Measurements from ENCODE around the gene TNIK.
"Not testable (repeated sequence)": the region's sequence is repeated elsewhere in the genome, so short reads cannot be mapped to it uniquely, and the experiment has no call there.

The TNIK gene

DNA sequence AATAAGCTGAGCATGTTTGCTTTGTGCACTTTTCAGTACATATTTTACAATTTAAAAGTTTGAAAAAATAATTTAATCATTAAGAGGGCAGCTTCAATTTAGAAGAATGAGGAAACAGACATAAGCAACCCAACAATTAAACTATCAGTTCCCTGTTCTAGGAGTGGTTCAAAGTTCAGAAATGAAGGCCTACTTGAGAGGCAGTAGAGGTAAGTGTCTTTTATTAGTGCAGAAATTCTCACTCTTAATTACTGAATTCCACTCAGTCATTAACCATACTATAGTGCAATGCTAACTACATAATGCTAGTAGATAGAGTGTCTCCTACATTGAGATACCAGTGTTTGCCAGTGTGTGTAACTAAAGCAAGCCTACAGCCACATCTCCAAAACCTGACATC, 73.1 kb downstream of the TNIK start:
- DNase-seq (ENCODE audit: low read depth, low spot score), result no peak

DNA sequence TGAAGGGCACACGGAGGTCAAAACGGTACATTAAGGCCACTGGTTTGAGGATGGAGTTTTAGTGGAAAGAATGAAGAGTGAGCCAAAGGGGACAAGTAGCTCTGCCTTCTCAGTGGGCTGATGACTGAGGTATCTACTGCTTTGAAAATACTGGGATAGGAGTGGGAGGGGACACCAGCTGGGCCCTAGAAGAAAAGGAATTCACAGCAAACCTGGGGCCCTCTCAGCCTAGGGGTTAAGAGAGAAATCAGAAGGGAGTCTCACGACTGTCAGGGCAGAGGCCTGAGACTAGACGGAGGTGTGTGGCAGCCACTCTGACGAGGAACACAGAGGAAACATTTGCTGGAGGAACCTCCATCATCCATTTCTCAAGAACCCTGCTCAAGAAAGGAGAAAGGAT, 75.1 kb downstream of the TNIK start:
- DNase-seq (ENCODE audit: low read depth, low spot score), result no peak

DNA sequence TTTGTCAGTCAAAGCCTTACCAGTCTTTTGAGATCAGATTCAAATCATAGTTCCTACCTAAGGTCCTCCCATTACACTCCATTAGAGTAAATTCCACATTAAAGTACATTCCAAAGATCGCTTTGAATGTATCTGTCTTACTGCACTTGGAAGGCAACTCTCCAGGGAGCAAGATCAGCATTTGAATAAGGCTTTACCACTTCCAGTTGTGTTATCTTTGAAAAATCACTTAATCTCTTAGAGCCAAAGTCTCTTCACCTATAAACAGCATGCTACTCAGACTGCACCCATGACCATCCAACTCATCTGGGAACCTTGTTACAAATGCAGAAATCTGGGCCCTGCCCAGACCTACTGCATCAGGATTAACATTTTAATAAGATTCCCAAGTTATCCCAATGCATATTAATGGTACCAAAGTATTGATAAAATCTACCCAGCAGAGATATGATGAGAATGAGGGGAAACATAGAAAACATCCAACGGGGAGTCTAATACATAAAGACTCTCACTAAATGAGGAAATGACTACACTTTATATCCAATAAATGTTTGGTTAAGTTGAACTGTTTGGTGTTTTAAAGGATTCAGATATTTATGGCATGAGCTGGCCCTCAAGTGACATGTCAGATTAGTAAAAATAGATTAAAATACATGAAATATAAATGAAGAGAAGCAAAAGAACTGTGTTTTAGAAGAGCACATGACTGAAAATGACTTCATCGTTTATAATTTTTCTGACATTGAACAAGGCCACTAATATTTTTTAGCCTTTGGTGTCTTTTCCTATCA, 75.9 kb downstream of the TNIK start:
- DNase-seq (ENCODE audit: low read depth, low spot score), result no peak

DNA sequence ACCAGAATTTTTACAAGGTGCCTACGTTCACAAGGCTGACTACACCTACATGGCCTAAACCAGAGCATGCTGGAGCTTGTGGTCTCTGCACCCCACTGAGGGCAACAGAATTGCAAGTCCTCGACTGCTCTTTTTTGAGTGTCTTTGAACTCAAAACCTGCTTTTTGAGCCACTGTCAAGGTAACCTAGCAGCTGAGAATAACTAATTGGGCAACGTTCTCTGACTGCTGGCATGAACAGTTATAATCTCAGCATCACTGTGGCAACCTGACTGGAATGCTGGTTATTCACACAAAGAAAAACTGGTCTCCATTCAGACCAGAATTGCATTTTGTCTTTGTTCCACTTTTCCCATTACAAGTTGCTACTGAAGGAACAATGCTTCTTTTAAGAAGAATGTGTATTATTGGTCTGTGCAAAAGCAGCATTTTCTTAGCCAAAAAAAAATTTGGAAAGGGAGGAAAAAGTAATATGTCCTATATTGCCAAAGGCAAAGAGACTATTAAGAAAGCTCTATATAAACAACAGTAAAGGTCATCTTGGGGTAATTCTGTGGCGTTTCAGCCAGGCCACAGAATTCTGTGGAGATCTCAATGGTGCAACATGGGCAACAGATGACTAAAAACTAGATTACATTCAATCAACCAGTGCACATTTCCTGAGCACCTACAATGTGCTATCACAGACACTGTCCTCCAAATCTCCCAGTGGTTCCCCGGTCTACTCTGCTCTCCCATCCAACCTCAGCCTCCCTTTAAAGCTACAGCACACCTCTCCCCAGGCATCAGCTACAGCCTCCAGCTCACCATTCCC, 76.8 kb downstream of the TNIK start:
- DNase-seq (ENCODE audit: low read depth, low spot score), result no peak

DNA sequence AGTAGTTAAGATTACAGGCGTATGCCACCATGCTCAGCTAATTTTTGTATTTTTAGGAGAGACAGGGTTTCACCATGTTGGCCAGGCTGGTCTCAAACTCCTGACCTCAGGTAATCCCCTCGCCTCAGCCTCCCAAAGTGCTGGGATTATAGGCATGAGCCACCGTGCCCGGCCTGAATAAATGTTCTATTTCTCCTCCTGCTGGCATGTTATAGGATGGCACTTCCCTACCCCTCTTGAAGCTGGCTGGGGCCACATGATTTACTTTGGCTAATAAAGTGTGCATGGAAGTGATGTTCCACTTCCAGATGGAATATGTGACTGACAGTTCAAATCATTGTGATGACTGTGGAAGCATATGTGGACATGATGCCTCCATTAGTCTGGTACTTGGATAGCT, 77.9 kb downstream of the TNIK start:
- not testable (repeated sequence) for DNase-seq (ENCODE audit: low read depth, low spot score)

DNA sequence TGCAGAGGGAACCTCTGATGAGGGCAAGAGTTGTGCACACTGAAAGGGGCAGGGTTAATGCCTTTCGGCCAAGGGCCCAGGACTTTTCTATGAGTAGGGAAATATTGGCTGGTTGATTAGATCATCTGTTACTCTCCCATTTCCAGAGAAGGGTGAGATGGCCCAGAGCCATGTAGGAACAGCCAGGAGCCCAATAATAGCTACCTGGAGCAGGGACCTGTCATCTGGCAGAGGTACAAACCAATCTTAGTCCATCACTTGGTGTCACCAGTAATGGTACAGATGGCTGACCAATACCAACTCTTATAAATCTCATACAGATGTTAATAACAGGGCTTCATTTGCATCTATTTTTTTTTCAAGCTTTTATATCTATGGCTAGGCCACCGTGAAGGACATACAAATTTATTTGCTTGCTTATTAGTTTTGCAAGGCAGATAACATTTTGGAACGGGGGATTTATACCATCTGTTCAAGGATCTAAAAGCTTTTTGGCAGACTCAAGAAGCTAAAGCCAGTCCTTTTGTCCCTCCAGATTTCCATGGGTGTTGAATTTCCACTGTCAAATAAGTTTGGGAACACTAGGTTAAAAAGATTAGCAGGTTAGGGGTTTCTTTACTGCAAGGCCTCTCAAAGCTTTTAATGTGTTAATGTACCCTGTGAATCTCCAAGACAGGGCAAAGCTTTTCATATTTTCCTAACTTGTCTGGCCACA, 79.3 kb downstream of the TNIK start:
- DNase-seq (ENCODE audit: low read depth, low spot score), result no peak

DNA sequence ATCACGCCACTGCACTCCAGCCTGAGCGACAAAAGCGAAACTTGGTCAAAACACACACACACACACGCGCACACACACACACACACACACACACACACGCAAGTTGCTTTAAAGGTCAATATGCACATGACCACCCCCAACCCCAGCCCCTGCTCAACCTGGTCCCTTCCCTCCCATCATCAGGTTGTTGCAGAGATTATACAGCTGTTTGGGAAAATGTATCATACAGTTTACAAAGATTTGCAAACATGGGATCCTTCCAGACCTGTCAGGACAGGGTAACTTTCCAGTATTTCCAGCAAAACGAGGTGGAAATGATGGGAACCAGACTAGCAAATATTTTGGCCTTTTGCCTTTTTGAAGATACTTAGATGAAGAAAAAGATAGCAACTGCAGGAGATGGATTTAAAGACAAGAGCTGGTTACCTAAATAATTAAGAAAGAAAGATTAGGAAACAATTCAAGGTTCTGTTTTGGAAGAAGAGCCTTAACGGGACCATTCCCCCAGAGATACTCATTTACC, 80.2 kb downstream of the TNIK start:
- DNase-seq (ENCODE audit: low read depth, low spot score), result no peak

DNA sequence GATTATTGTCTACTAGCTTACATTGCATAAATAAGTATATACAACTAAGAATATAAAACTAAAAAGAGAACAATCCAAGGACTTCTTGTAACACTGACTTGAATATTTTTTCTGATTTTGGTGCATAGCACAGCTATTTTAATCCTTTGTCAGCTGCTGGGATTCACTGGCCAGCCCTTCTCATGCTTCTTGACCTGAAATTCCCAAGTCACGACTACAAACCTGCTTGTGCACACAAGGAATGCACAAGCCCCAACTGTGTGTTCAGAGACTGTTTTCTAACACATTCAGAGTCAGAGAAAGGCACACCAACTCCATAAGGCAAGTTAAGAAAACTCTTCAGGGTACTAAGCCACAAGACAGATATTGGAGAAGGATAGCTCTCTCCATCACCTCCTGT, 80.9 kb downstream of the TNIK start:
- no peak for DNase-seq (ENCODE audit: low read depth, low spot score)

DNA sequence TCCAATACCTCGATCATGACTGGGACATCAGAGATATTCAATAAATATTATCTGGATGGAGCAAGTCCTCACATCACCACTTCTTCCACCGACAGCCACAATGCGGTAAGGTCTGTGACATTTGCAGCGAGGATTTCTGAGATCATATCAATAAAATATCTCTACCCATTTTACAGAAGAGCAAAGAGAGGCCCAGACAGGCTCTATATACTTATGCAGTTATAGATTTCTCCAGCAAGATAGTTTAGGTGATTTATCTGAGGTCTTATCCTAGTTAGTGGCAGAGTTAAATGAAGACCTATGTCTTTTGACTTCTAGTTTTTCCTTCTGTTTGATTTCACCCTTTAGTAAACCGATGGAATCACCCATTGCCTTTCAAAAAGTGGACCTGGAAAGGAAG, 81.6 kb downstream of the TNIK start:
- no peak for DNase-seq (ENCODE audit: low read depth, low spot score)

DNA sequence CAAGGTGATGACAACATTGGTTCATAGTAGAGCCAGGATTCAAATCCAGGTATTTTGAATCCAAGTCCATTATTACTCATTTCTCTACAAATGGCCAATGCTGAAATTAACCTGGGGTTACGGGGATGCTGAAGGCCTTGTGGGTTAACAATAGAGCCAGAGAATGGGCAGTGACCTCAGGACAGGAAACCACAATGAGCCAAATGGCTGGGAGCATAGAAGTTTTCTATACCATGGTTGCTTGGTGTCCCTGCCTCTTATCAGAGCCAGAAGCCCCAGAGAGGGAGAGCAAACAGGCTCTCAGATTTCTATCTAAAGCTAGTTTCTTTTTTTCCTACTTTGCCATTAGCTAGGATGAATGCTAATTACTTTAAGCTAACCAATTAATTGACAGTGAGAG, 82.3 kb downstream of the TNIK start:
- DNase-seq (ENCODE audit: low read depth, low spot score), result no peak

DNA sequence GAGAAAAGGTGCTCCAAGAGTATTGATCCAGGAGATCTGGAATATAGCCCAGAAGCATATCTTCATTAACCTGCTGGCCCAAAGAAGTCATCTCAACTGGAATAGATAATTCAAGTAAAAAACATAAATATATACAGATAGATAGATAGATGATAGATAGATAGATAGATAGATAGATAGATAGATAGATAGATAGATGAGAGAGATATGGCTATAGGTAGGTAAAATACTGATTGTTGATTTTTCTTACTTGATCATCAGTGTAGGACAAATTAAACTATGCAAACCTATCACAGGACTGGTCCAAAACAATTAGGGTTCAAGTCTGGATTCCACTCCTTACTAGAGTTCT, 83.6 kb downstream of the TNIK start:
- no peak for DNase-seq (ENCODE audit: low read depth, low spot score)

DNA sequence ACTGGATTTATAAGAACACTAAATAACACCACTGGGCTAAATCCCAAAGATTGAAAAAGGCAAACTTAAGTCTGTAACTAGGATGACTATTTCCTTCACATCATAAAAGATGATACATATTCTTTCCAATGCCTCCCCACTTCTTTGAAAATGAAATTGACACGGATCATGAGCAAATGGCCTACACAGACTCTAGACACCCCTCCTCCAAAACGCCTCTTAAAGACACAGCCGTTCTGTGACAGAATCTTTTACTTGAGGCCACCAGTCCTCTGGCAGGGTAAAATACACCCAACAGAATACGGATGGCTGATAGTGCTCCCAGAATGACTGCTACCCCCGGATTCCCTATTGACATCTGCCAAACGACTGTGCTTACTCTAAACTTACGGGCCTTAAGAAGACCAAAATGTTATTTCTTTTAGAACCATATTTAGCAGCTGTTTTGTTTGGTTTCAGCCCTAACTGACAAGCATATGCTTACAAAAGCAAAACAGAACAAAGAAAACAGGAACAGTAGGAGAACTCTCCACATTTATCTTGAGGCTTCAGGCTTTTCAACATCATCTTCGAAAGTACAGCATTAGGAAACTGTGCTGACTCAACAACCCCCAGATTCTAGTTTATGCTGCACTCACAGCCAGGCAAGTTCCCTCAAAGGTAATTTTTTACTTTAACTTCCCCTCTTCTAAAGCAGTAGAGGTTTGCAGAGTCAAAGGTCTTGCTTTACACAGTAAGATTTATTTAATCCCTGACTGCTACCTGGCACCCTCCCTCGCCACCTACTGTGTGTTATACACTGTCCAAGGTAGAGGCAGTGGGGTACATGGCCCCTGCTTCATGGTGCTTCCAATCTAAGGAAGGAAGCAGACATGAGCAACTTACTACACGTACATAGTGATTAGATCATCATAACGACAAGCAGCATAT, 84.3 kb downstream of the TNIK start:
- DNase-seq (ENCODE audit: low read depth, low spot score), result no peak

DNA sequence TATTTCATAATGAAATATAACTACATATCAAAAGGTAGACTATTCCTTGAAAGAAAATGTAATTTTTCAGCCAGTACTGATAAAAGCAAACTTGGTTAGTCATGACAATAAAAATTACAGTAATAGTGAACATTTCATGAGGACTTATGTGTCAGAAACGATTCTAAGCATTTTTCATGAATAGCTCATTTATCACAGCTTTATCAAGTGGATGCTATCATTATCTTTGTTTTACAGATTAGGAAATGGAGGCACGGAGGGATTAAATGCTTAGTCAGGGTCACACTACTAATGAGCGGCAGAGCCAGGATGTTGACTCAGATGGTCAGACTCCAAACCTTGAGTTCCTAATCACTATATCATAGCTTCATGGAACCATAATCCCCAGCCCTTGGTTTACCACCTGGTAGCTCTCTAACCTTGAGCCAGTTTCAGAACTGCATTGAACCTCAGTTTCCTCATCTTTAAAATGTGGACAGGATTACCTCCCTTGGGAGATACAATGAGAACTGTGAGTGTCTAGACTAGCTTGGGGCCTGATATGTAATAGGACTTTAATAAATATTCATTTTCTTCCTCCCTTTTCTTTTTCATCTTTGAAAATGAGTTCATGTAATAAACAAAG, 85.4 kb downstream of the TNIK start:
- DNase-seq (ENCODE audit: low read depth, low spot score), result no peak

DNA sequence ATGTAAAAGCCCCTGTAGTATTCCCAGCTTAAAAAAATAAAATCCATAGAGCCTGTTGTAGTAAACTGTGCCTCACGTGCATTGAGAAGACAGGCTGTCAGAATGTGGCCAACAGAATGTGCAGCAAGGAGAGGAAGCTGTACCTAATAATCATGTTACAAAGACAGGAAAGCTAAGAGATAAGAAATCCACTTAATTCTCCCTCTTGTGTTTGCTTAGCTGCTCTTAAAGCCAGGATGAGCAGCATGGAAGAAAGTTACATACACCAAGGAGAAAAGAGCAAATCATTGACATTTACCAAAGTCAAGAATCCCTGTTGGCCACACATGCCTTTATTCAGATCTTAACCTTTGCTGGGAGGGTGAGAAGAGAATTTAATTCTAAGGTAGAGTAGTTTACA, 85.9 kb downstream of the TNIK start:
- no peak for DNase-seq (ENCODE audit: low read depth, low spot score)

DNA sequence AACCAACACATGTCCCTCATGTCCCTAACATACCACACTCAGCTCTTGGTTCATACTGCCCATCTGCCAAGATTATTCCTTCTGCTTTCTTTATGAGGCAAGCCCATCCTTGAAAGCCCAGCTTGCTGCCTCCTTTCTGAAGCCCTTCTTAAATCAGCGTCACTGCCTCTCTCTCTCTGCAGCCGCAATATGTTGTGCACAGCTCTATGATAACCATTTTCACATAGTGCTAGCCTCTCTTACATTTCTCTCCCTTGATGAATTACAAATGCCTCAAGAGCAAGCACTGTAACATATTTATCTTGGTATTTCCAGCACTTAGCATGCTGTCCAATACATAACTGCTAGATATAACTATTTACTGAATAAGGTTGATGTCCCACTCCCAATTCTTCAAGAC, 86.5 kb downstream of the TNIK start:
- DNase-seq (ENCODE audit: low read depth, low spot score), result no peak

DNA sequence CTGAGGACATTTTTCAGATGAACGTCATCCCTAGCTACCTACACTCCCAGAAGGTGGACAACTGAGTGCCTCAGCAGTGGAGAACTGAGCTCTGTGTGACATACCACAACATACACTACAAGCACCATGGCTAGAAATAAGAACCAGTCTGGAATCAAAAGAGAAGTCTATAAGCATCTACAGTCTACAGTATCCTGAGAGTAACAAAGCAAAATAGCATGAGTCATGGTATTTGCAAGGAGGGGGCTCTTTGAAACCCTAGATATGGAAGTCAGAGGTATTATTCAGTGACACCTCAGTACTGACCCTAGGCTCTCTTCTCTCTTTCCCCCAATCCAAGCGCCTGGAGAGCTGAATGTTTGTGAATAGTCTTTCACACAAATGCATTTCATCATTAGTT, 87.5 kb downstream of the TNIK start:
- DNase-seq (ENCODE audit: low read depth, low spot score), result no peak

DNA sequence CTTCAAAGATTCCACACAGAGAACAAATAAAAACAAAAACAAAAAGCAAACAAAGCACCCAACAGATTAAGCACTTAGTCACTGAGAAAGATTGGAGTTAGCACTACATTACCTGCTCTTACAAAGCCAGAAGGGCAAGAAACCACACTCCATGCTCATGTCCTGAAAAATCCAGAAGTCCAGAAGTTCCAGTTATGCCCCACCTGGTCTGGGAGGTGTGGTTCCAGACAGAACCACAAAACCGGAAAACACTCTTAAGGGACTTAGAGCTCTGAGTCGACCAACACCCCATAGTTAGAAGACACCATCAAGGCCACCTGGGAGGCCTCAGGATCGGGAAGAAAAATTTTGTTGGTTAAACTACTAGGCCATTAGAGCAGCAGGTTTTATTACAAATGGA, 88.9 kb downstream of the TNIK start:
- DNase-seq (ENCODE audit: low read depth, low spot score), result no peak

DNA sequence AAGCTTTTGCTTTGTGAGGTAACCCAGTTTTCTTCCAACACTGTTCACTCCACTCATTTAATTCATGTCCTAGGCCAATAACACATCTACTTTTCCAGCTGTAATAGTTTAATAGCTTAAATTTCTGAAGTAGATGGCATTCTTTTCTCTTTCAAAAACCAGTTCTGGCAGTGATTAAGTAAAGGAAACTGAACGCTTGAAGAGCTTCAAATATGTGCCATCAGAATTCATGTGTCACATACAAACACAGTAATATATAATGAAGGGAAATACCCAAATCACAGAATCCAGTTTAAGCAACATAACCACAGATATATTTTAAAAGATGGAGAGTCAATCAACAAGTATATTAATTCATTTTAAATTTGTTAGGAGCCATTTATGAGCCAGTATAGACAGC, 91.0 kb downstream of the TNIK start:
- DNase-seq (ENCODE audit: low read depth, low spot score), result no peak

DNA sequence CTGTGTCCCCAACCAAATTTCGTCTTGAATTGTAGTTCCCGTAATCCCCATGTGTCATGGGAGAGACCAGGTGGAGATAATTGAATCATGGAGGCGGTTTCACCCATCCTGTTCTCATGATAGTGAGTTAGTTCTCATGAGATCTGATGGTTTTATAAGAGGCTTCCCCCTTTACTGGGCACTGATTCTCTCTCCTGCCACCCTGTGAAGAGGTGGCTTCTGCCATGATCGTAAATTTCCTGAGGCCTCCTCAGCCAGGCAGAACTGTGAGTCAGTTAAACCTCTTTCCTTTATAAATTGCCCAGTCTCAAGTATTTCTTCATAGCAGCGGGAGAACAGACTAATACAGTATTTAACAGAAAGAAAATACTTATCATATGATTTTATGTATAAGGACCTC, 93.5 kb downstream of the TNIK start:
- not testable (repeated sequence) for DNase-seq (ENCODE audit: low read depth, low spot score)

DNA sequence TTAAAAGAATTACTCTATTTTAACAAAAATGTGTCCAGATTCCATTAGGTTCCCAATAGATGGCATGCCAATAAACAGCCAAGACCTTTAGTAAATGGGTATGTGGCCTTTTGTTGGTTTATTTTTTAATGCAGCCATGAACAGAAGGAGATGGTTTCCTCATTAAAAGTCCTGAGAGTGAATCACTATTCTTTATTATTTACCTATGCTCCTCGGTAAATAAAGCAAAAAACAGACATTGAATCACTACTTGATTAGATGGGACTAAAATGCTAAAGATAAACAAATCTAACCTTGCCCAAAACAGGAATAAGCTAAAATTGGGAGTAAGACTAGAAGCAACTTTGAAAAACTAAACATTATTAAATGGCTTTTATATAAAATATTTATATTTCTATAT, 94.2 kb downstream of the TNIK start:
- DNase-seq (ENCODE audit: low read depth, low spot score), result no peak

DNA sequence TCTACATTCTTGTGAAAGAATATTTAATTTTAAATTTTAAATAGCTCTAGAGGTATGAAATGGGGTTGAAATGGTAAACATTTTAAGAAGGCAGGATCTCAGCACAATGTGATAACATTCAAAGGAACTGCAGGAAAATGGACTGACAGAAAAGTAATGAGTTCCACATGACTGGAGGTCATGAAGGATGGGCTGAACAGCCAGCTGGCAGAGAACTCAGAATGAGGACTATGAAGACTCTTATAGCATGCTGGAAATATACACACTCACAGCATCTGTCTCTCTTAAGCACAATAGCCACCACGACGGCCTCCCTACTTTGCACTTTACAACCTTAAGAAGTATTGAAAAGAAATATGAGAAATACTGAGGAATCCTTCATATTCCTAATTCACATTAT, 94.7 kb downstream of the TNIK start:
- no peak for DNase-seq (ENCODE audit: low read depth, low spot score)

All from activated CD4-positive, CD25-positive, alpha-beta regulatory T cell treated with anti-CD3 and anti-CD28 coated beads, Interleukin-2, amount 50 U/mL, for 16 hours (primary cell).